PC-3 (cell line): ENCODE data around the gene CCDC185.

Source experiments
- CTCF ChIP-seq: fragments of 300-600 bp; sonication (generic); conservative IDR thresholded peaks from 2 replicates; pipeline ENCODE4 v1.5.1; 2017; ENCODE audit warnings: antibody characterized with exemption, low read depth, mild to moderate bottlenecking, low read length
- EZH2 ChIP-seq: fragments of 300-600 bp; sonication (generic); IDR thresholded peaks from one replicate; pipeline ENCODE4 v1.6.1; 2017; ENCODE audit warnings: antibody characterized with exemption, mild to moderate bottlenecking, low read length; ENCODE audit not compliant: unreplicated experiment

- TF ChIP-seq CTCF = no peak
- no peak for TF ChIP-seq EZH2
Observed at GRCh38 chr1:223346311-223346710, 46.9 kb upstream of the CCDC185 start.
